A549 (cell line): ENCODE measurements around the gene MSL1. TPM values are rescaled to one million over a fixed set of nuclear protein-coding genes. Genes with fewer than 3 reads are reported as not detected.

Source experiments
- ATAC-seq, 2 experiments: fragments of 200-7000 bp in 1 of 2; fragments of >200 bp in 1 of 2; cut with Nextera tagmentation in 1 of 2; cut with Tn5 transposase in 1 of 2; 3 replicates each; pipeline versions ENCODE4 v1.8.0 to v1.9.1; 2018 to 2020; ENCODE audit warnings: mild to moderate bottlenecking in 1 of 2, moderate library complexity in 1 of 2
- CTCF ChIA-PET: fragments of 300-600 bp; sonication (Branson Sonifier 250); formaldehyde crosslinking; extraction: SDS; loops from one replicate; lab custom pipeline; 2021; ENCODE audit warnings: antibody characterized with exemption, inconsistent platforms; lab: Yijun Ruan, JAX
- POLR2A ChIA-PET: fragments of 350-600 bp; formaldehyde crosslinking; extraction: SDS; loops from one replicate; lab custom pipeline; 2021; ENCODE audit warnings: antibody characterized with exemption, inconsistent platforms; lab: Yijun Ruan, JAX
- DNase-seq, 2 experiments: peaks; one replicate each; pipeline versions ENCODE4 v3.0.0 to v3.0.0-alpha.2; 2011 to 2016; ENCODE audit warnings: low read depth in 1 of 2, low spot score in 1 of 2
- FAIRE-seq: peaks from 2 replicates; lab custom pipeline; 2011; peaks lifted over from hg19 to GRCh38; lab: Jason Lieb, UNC
- H3K27ac ChIP-seq, 2 experiments: fragments of >200 bp; sonication (Bioruptor Twin); formaldehyde crosslinking; 3 replicates each; pipeline ENCODE4 v1.5.1; 2016 to 2017
- H3K4me1 ChIP-seq: fragments of >200 bp; sonication (Bioruptor Twin); formaldehyde crosslinking; 3 replicates; pipeline ENCODE4 v1.6.1; 2016
- H3K4me2 ChIP-seq: fragments of >200 bp; sonication (Bioruptor Twin); formaldehyde crosslinking; 3 replicates; pipeline ENCODE4 v1.6.1; 2016
- H3K4me3 ChIP-seq: fragments of >200 bp; sonication (Bioruptor Twin); formaldehyde crosslinking; 3 replicates; pipeline ENCODE4 v1.5.1; 2016
- H3K9me3 ChIP-seq: fragments of >200 bp; sonication (Bioruptor Twin); formaldehyde crosslinking; 3 replicates; pipeline ENCODE4 v1.6.1; 2016
- CEBPB ChIP-seq, 2 experiments: fragments of >200 bp in 1 of 2; sonication (Bioruptor Twin) in 1 of 2; formaldehyde crosslinking in 1 of 2; IDR thresholded peaks; 2 replicates each; pipeline ENCODE4 v1.6.1; 2012 to 2016
- CHD2 ChIP-seq: fragments of 150-350 bp; IDR thresholded peaks from 2 replicates; pipeline ENCODE4 v1.6.1; 2014; ENCODE audit warnings: low read length; ENCODE audit not compliant: partially characterized antibody
- CTCF ChIP-seq: fragments of >200 bp; sonication (Bioruptor Twin); formaldehyde crosslinking; IDR thresholded peaks from 3 replicates; pipeline ENCODE4 v1.5.1; 2016
- ESRRA ChIP-seq: fragments of 150-350 bp; IDR thresholded peaks from 2 replicates; pipeline ENCODE4 v1.6.1; 2014; ENCODE audit warnings: mild to moderate bottlenecking, low read length, borderline replicate concordance
- FOSB ChIP-seq: fragments of 250-450 bp; sonication (Bioruptor Pico); IDR thresholded peaks from 2 replicates; pipeline ENCODE4 v1.5.0; 2020; ENCODE audit warnings: mild to moderate bottlenecking, moderate library complexity
- GATA3 ChIP-seq: IDR thresholded peaks from 2 replicates; pipeline ENCODE4 v1.6.1; 2012; ENCODE audit warnings: borderline replicate concordance
- HES2 ChIP-seq: fragments of >200 bp; sonication (Bioruptor Twin); formaldehyde crosslinking; IDR thresholded peaks from 2 replicates; pipeline ENCODE4 v1.6.1; 2016
- HOXA7 ChIP-seq: fragments of 250-450 bp; sonication (Bioruptor Pico); IDR thresholded peaks from 2 replicates; pipeline ENCODE4 v1.5.0; 2020; ENCODE audit warnings: mild to moderate bottlenecking, moderate library complexity
- HOXB13 ChIP-seq: fragments of 250-450 bp; sonication (Bioruptor Pico); IDR thresholded peaks from 2 replicates; pipeline ENCODE4 v1.5.0; 2020; ENCODE audit warnings: low read depth, mild to moderate bottlenecking, moderate library complexity
- JUNB ChIP-seq: fragments of >200 bp; sonication (Bioruptor Twin); formaldehyde crosslinking; IDR thresholded peaks from 2 replicates; pipeline ENCODE4 v1.6.1; 2016
- KDM1A ChIP-seq: fragments of 200-600 bp; sonication (generic); IDR thresholded peaks from 2 replicates; pipeline ENCODE4 v1.6.1; 2016; ENCODE audit warnings: low read depth, mild to moderate bottlenecking
- MAFK ChIP-seq: fragments of 450-650 bp; IDR thresholded peaks from 2 replicates; pipeline ENCODE4 v1.6.1; 2014; ENCODE audit not compliant: partially characterized antibody
- MAX ChIP-seq: IDR thresholded peaks from 2 replicates; pipeline ENCODE4 v1.6.1; 2012
- MYC ChIP-seq: IDR thresholded peaks from 2 replicates; pipeline ENCODE4 v1.6.1; 2012; ENCODE audit warnings: mild to moderate bottlenecking, inconsistent platforms, low read length, improper control_type of control experiment, borderline replicate concordance
- NPAS2 ChIP-seq: fragments of 250-450 bp; sonication (Bioruptor Pico); IDR thresholded peaks from 2 replicates; pipeline ENCODE4 v1.8.0; 2022; ENCODE audit warnings: mild to moderate bottlenecking, moderate library complexity, borderline replicate concordance
- NR3C1 ChIP-seq: fragments of >200 bp; sonication (Bioruptor Twin); formaldehyde crosslinking; IDR thresholded peaks from 3 replicates; pipeline ENCODE4 v1.6.1; 2017
- POLR2A ChIP-seq: IDR thresholded peaks from 2 replicates; pipeline ENCODE4 v1.6.1; 2012; ENCODE audit warnings: mild to moderate bottlenecking, low read length
- POLR2AphosphoS2 ChIP-seq: conservative IDR thresholded peaks from 2 replicates; pipeline ENCODE4 v1.6.1; 2012; ENCODE audit warnings: low read length, improper control_type of control experiment, inconsistent platforms
- SREBF2 ChIP-seq: fragments of 450-650 bp; IDR thresholded peaks from 2 replicates; pipeline ENCODE4 v1.6.1; 2014; ENCODE audit warnings: mild to moderate bottlenecking, moderate library complexity
- ZNF302 ChIP-seq: fragments of 250-450 bp; sonication (Bioruptor Pico); IDR thresholded peaks from 2 replicates; pipeline ENCODE4 v1.9.0; 2021; ENCODE audit warnings: inconsistent platforms, mild to moderate bottlenecking, moderate library complexity
- ZSCAN20 ChIP-seq: fragments of 250-450 bp; sonication (Bioruptor Pico); IDR thresholded peaks from 2 replicates; pipeline ENCODE4 v1.8.0; 2022; ENCODE audit warnings: mild to moderate bottlenecking, moderate library complexity
- WGBS: methylation state at CpG from one replicate; pipeline ENCODE4 v1.1.6; 2017; ENCODE audit errors: missing lambda C conversion rate; 5-methylcytosine and 5-hydroxymethylcytosine counted together
- polyA plus RNA-seq, 4 experiments: library from polyadenylated mRNA; depleted of rRNA in 3 of 4; stranded (reverse); fragments of >200 nt; fragmentation: RNase III in 1 of 4; extraction: RNeasy Plus Mini Kit Qiagen cat#74134 plus additional on column Dnase treatment in 1 of 4; gene quantifications; 2 replicates in 3 of 4; 3 replicates in 1 of 4; pipeline ENCODE4 v1.2.3, GENCODE V29; 2011 to 2017
- TF ChIP-seq, protein P1 (sequence below): fragments of >200 bp; sonication (Bioruptor Twin); formaldehyde crosslinking; IDR thresholded peaks from 3 replicates; pipeline ENCODE4 v1.6.1; 2016

MSL1 gene
- polyA plus RNA-seq, 2 of the 4 experiments (the other 2 are of a cell fraction) = 64.8 to 95.1 TPM

GRCh38 chr17:40122136-40122998, 596 bp downstream of the MSL1 start:
- peak; percentile 63 to 69 for ATAC-seq
- DNase-seq = peak; percentile 62 to 69
- POLR2A ChIA-PET = interaction anchor here (0.6 to 6.5 kb wide), 6 partner anchors 9 to 142 kb away, joined by 3 to 60 read pairs (median 20); partner anchors contain the start of genes CASC3, NR1D1 and PSMD3

DNA sequence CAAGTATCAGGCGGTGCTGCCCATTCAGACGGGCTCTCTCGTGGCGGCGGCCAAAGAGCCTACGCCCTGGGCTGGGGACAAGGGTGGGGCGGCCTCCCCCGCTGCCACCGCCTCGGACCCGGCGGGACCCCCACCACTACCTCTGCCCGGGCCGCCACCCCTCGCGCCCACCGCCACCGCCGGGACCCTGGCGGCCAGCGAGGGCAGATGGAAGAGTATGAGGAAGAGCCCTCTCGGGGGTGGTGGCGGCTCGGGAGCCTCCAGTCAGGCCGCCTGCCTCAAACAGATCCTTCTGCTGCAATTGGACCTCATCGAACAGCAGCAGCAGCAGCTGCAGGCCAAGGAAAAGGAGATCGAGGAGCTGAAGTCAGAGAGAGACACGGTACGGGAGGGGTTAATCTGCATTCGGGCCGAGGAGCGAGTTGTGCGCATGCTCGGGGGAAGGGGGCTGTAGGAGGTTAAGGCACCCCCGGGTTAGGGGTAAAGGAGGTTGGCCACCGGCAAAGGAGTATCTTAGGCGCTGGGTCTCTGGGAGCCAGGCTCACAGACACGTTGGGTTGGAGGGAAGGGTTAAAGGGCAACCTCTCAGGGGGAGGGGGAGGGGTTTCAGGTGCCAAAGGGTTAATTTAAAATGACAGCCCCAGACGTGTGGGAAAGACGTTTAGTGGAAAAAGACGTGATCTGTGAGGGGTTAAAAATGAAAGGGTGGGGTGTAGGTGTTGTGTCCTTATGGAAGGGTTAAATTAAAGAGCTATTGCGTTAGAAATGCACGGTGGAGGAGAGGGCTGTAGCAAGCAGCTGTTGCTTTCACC, 1.4 kb downstream of the MSL1 start:
- Histone ChIP-seq H3K4me3 (peak overlapping the region; percentile 67), H3K4me1 (peaks cover 24% of the 10 kb centered on the region), H3K27ac (peak overlapping the region; percentile 94 to 100), H3K4me2 (peak overlapping the region; percentile 78), H3K9me3 (no peaks in the 10 kb centered on the region)
- TF ChIP-seq CEBPB (IDR thresholded peaks at IDR 0.05) = no peak
- no peak for TF ChIP-seq JUNB
- no peak for TF ChIP-seq HOXA7
- peak; percentile 29 for TF ChIP-seq CHD2
- TF ChIP-seq HOXB13 (CRISPR knock-in tag) = no peak
- peak; percentile 86 for TF ChIP-seq MAX
- TF ChIP-seq KDM1A = peak; percentile 98
- no peak for TF ChIP-seq HES2
- no peak for TF ChIP-seq SREBF2
- FAIRE-seq = peak; percentile 46
- peak; percentile 72 for DNase-seq
- ATAC-seq = peak; percentile 31 to 48; a peak in 5 of 6 replicates
- ChIA-PET POLR2A (interaction anchor here (1.1 to 6.5 kb wide), 5 partner anchors 10 to 23 kb away, joined by 3 to 60 read pairs (median 34); partner anchors contain the start of genes CASC3 and NR1D1), CTCF (interaction anchor here (0.7 to 9.6 kb wide), 24 partner anchors 10 to 178 kb away, joined by 3 to 123 read pairs (median 5); partner anchors contain the start of genes CASC3, CSF3 and NR1D1)
- 2% methylated on average over 37 of the region's 43 CpGs for WGBS

More at GRCh38 chr17:40122136-40122998, 596 bp downstream of the MSL1 start:
- Histone ChIP-seq H3K27ac (peak overlapping the region; percentile 94 to 100), H3K4me2 (peak overlapping the region; percentile 78), H3K4me1 (peaks cover 24% of the 10 kb centered on the region), H3K9me3 (no peaks in the 10 kb centered on the region), H3K4me3 (peak overlapping the region; percentile 67)
- no peak for FAIRE-seq
- CTCF ChIA-PET = interaction anchor here (0.5 to 9.6 kb wide), 18 partner anchors 9 to 268 kb away, joined by 3 to 123 read pairs (median 4); partner anchors contain the start of genes CASC3 and CSF3
- no peak for TF ChIP-seq NPAS2
- no peak for TF ChIP-seq NR3C1
- no peak for TF ChIP-seq MAFK
- 0 out of 3 replicates have a peak, but pooled peaks have one; percentile 4 for TF ChIP-seq CTCF
- TF ChIP-seq MYC = 0 out of 2 replicates have a peak, but pooled peaks have one; percentile 34
- no peak for TF ChIP-seq CEBPB (IDR thresholded peaks at IDR 0.05)
- TF ChIP-seq, protein P1, sequence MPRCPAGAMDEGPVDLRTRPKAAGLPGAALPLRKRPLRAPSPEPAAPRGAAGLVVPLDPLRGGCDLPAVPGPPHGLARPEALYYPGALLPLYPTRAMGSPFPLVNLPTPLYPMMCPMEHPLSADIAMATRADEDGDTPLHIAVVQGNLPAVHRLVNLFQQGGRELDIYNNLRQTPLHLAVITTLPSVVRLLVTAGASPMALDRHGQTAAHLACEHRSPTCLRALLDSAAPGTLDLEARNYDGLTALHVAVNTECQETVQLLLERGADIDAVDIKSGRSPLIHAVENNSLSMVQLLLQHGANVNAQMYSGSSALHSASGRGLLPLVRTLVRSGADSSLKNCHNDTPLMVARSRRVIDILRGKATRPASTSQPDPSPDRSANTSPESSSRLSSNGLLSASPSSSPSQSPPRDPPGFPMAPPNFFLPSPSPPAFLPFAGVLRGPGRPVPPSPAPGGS = no peak; the same call in 2 of the 3 replicates
- no peak for TF ChIP-seq ESRRA
- 0 out of 2 replicates have a peak, but pooled peaks have one; percentile 3 for TF ChIP-seq GATA3
- TF ChIP-seq FOSB (CRISPR knock-in tag) = no peak
- TF ChIP-seq POLR2A = peak; percentile 18; the same call in 1 of the 2 replicates
- no peak for TF ChIP-seq ZSCAN20
- no peak for TF ChIP-seq ZNF302 (CRISPR knock-in tag)
- no peak for TF ChIP-seq POLR2AphosphoS2
- 3% methylated on average over 46 of the region's 97 CpGs for WGBS
